GM21723 (cell line): ENCODE results near the gene ANKRD50.

Source experiments
- ATAC-seq: cut with Tn5 transposase; IDR thresholded peaks from one replicate; pipeline ENCODE4 v1.9.1; 2021; ENCODE audit warnings: mild to moderate bottlenecking, moderate library complexity; ENCODE audit not compliant: unreplicated experiment

The ANKRD50 gene

GRCh38 chr4:124640022-124640730 is 72.4 kb downstream of the ANKRD50 start:
- no peak for ATAC-seq

- ATAC-seq = no peak
Measured at GRCh38 chr4:124637321-124637720, 75.2 kb downstream of the ANKRD50 start.

- ATAC-seq = no peak
Measured at GRCh38 chr4:124636788-124637187, 75.7 kb downstream of the ANKRD50 start.

- no peak for ATAC-seq
Measured at GRCh38 chr4:124635331-124635730, 77.2 kb downstream of the ANKRD50 start.

GRCh38 chr4:124633285-124633941 is 79.1 kb downstream of the ANKRD50 start:
- ATAC-seq = no peak

- no peak for ATAC-seq
Measured at GRCh38 chr4:124632439-124632838, 80.1 kb downstream of the ANKRD50 start.

- peak; percentile 78 for ATAC-seq
Measured at GRCh38 chr4:124631760-124632159, 80.8 kb downstream of the ANKRD50 start.

- ATAC-seq = no peak
Measured at GRCh38 chr4:124629681-124630080, 82.9 kb downstream of the ANKRD50 start.
